HCT116 (cell line): ENCODE results near the gene APC2. TPM values are rescaled to one million over a fixed set of nuclear protein-coding genes. Genes with fewer than 3 reads are reported as not detected.

ENCODE experiments used
- ATAC-seq: fragments of 200-7000 bp; cut with Tn5 transposase; 2 replicates; pipeline ENCODE4 v1.9.1; 2020; ENCODE audit warnings: mild to moderate bottlenecking, moderate library complexity
- BruUV-seq: library from RNA; stranded (reverse); fragments of 400-500 nt; replicated peaks from 2 replicates; lab custom pipeline; 2021; lab: Mats Ljungman, UMichigan
- CTCF ChIA-PET: fragments of 300-600 bp; sonication (Branson Sonifier 250); formaldehyde crosslinking; loops from one replicate; lab custom pipeline; 2021; ENCODE audit warnings: antibody characterized with exemption; lab: Charles Lee
- POLR2A ChIA-PET: fragments of 300-600, 350-600 bp; sonication (Branson Sonifier 250); formaldehyde crosslinking; loops from one replicate; lab custom pipeline; 2021; ENCODE audit warnings: antibody characterized with exemption; lab: Charles Lee
- RAD21 ChIA-PET, 2 experiments: fragments of 300-600 bp; sonication (Branson Sonifier 250); formaldehyde crosslinking; loops; one replicate each; lab custom pipeline; 2023; ENCODE audit warnings: low total read pairs in 2 of 2; ENCODE audit not compliant: uncharacterized antibody in 2 of 2, unreplicated experiment in 2 of 2, low non-redundant PET in 1 of 2; lab: Charles Lee
- DNase-seq: peaks from one replicate; pipeline ENCODE4 v3.0.0-alpha.2; 2010; ENCODE audit warnings: low read depth, low spot score
- H2AFZ ChIP-seq: fragments of 200-600 bp; shearing (Covaris generic), sonication (generic); 2 replicates; pipeline ENCODE4 v1.6.1; 2017; ENCODE audit warnings: low read depth, mixed run types, mixed read lengths, antibody characterized with exemption, low read length; ENCODE audit not compliant: poor library complexity, severe bottlenecking
- H3K27ac ChIP-seq: 2 replicates; pipeline ENCODE4 v1.5.1; 2012; ENCODE audit warnings: low read depth, low read length
- H3K27me3 ChIP-seq: fragments of 200-600 bp; sonication (generic); 2 replicates; pipeline ENCODE4 v1.6.1; 2016; ENCODE audit warnings: mixed run types, low read length, mixed read lengths; ENCODE audit not compliant: insufficient read depth
- H3K36me3 ChIP-seq, 2 experiments: fragments of 200-500 bp in 1 of 2; fragments of 200-600 bp in 1 of 2; sonication (Bioruptor generic) in 1 of 2; sonication (generic) in 1 of 2; 2 replicates each; pipeline versions ENCODE4 v1.5.1 to v1.6.1; 2014 to 2016; ENCODE audit warnings: low read length in 2 of 2, inconsistent platforms in 1 of 2, mixed read lengths in 1 of 2, mixed run types in 1 of 2; ENCODE audit not compliant: insufficient read depth in 2 of 2, control insufficient read depth in 1 of 2
- H3K4me1 ChIP-seq, 2 experiments: fragments of 200-600 bp in 1 of 2; sonication (generic) in 1 of 2; 2 replicates each; pipeline versions ENCODE4 v1.5.1 to v1.6.1; 2012 to 2017; ENCODE audit warnings: low read length in 2 of 2, inconsistent platforms in 1 of 2, mild to moderate bottlenecking in 1 of 2, mixed read lengths in 1 of 2, mixed run types in 1 of 2, moderate library complexity in 1 of 2; ENCODE audit not compliant: insufficient read depth in 2 of 2, control insufficient read depth in 1 of 2
- H3K4me2 ChIP-seq: fragments of 200-600 bp; sonication (generic); 2 replicates; pipeline ENCODE4 v1.6.1; 2017; ENCODE audit warnings: mixed run types, low read length, mixed read lengths
- H3K4me3 ChIP-seq, 2 experiments: fragments of 200-600 bp in 1 of 2; sonication (generic) in 1 of 2; replicated peaks in 1 of 2; 2 replicates each; pipeline ENCODE4 v1.5.1; 2011 to 2016; ENCODE audit warnings: low read length in 2 of 2, control low read depth in 1 of 2, low read depth in 1 of 2, mild to moderate bottlenecking in 1 of 2, mixed read lengths in 1 of 2, mixed run types in 1 of 2
- H3K79me2 ChIP-seq: fragments of 200-600 bp; sonication (generic); 2 replicates; pipeline ENCODE4 v1.6.1; 2017; ENCODE audit warnings: mild to moderate bottlenecking, mixed run types, low read length, moderate library complexity, mixed read lengths; ENCODE audit not compliant: insufficient read depth
- H3K9ac ChIP-seq: fragments of 200-600 bp; sonication (generic); 2 replicates; pipeline ENCODE4 v1.6.1; 2016; ENCODE audit warnings: low read length, mixed read lengths
- H3K9me2 ChIP-seq: fragments of 200-600 bp; sonication (generic), shearing (Covaris generic); 2 replicates; pipeline ENCODE4 v1.6.1; 2017; ENCODE audit warnings: mixed run types, mild to moderate bottlenecking, moderate library complexity; ENCODE audit not compliant: insufficient read depth
- H3K9me3 ChIP-seq, 2 experiments: fragments of 200-500 bp in 1 of 2; fragments of 200-600 bp in 1 of 2; sonication (Bioruptor generic) in 1 of 2; sonication (generic) in 1 of 2; 2 replicates each; pipeline ENCODE4 v1.6.1; 2014 to 2017; ENCODE audit warnings: low read length in 2 of 2, mixed read lengths in 2 of 2, inconsistent platforms in 1 of 2, low read depth in 1 of 2, mild to moderate bottlenecking in 1 of 2, mixed run types in 1 of 2, moderate library complexity in 1 of 2; ENCODE audit not compliant: control insufficient read depth in 1 of 2, insufficient read depth in 1 of 2
- H4K20me1 ChIP-seq: fragments of 200-600 bp; sonication (generic), shearing (Covaris generic); 2 replicates; pipeline ENCODE4 v1.6.1; 2017; ENCODE audit warnings: mixed run types, mild to moderate bottlenecking, moderate library complexity; ENCODE audit not compliant: insufficient read depth
- CBX3 ChIP-seq: IDR thresholded peaks from 2 replicates; pipeline ENCODE4 v1.6.1; 2012; ENCODE audit warnings: low read depth
- EZH2phosphoT487 ChIP-seq: fragments of 200-600 bp; IDR thresholded peaks from 2 replicates; pipeline ENCODE4 v1.6.1; 2018; ENCODE audit warnings: antibody characterized with exemption, borderline replicate concordance
- JUND ChIP-seq: IDR thresholded peaks from 2 replicates; pipeline ENCODE4 v1.6.1; 2012
- POLR2AphosphoS5 ChIP-seq: IDR thresholded peaks from 2 replicates; pipeline ENCODE4 v1.6.1; 2011; ENCODE audit warnings: mild to moderate bottlenecking, low read depth, low read length, moderate library complexity
- SRF ChIP-seq: IDR thresholded peaks from 2 replicates; pipeline ENCODE4 v1.6.1; 2012; ENCODE audit warnings: low read depth
- TCF7L2 ChIP-seq: IDR thresholded peaks from 2 replicates; pipeline ENCODE4 v1.7.0; 2011; ENCODE audit warnings: borderline replicate concordance, inconsistent platforms; ENCODE audit not compliant: insufficient read depth, insufficient read length; ENCODE audit errors: extremely low read depth
- YY1 ChIP-seq: IDR thresholded peaks from 2 replicates; pipeline ENCODE4 v1.6.1; 2011; ENCODE audit warnings: low read length, low read depth, moderate library complexity, mild to moderate bottlenecking; ENCODE audit not compliant: insufficient replicate concordance; ENCODE audit errors: extremely low read depth
- ZFX ChIP-seq: fragments of 450-650 bp; IDR thresholded peaks from 2 replicates; pipeline ENCODE4 v1.6.1; 2017
- intact Hi-C: fragments of 100-400 bp; cut with micrococcal nuclease; formaldehyde crosslinking; loops from 2 replicates; pipeline ENCODE4 v1.10.0; 2022
- total RNA-seq: library from RNA; stranded (reverse); gene quantifications from one replicate; pipeline ENCODE4 v1.2.1, GENCODE V29; 2021; ENCODE audit not compliant: unreplicated experiment
- TF ChIP-seq, protein P1 (sequence below): IDR thresholded peaks from 2 replicates; pipeline ENCODE4 v1.6.1; 2011; ENCODE audit warnings: mild to moderate bottlenecking, low read length, moderate library complexity; ENCODE audit not compliant: insufficient replicate concordance; ENCODE audit errors: extremely low read depth
- TF ChIP-seq, protein P2 (sequence below), 3 experiments: fragments of 200-600 bp in 1 of 3; sonication (generic) in 1 of 3; IDR thresholded peaks in 2 of 3; conservative IDR thresholded peaks in 1 of 3; 2 replicates each; pipeline ENCODE4 v1.5.1; 2012 to 2017; ENCODE audit warnings: low read depth in 2 of 3, low read length in 2 of 3, antibody characterized with exemption in 1 of 3, borderline replicate concordance in 1 of 3, control low read depth in 1 of 3, mild to moderate bottlenecking in 1 of 3, mixed read lengths in 1 of 3, mixed run types in 1 of 3, moderate library complexity in 1 of 3; ENCODE audit not compliant: insufficient read depth in 1 of 3
- TF ChIP-seq, protein P3 (sequence below): IDR thresholded peaks from 2 replicates; pipeline ENCODE4 v1.6.1; 2012; ENCODE audit warnings: low read depth

The APC2 gene
- total RNA-seq, 1 experiment from 2014 or later = 1.6 TPM

DNA sequence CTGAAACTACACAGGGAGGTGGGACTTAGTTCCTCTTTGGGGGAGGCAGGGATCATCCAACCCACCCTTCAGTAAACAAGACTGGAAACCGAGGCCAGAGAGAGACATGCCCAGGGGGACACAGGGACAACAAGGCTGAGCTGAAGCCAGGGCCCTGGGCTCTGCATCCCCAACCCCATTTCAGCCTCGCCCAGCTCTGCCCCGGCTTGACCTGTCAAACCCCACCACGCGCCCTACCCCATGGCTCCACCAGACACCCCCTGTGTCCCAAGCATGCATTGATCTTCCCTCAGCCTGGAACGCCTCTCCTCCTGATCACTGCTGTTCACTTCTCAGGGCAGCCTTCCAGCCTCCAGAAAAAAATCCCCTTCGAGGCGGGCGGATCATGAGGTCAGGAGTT lies 2.0 kb upstream of the APC2 start:
- ChIA-PET RAD21 (no interaction called here), CTCF (no interaction called here), POLR2A (no interaction called here)
- H3K9me2 ChIP-seq = no peaks in the 10 kb centered on the region
- DNase-seq (no peak), ATAC-seq (no peak)
- no peaks in the 10 kb centered on the region for H3K79me2 ChIP-seq
- H3K4me2 ChIP-seq = no peak overlapping the region
- no peak overlapping the region for H2AFZ ChIP-seq
- no peaks in the 10 kb centered on the region; the same call in 1 of the 2 replicates for H3K27me3 ChIP-seq
- intact Hi-C loops = no loop called here
- no peak overlapping the region for H3K4me3 ChIP-seq
- BruUV-seq = no TSS peak
- H3K27ac ChIP-seq = no peak overlapping the region
- no peaks in the 10 kb centered on the region for H3K36me3 ChIP-seq
- H3K4me1 ChIP-seq = peaks cover 18 to 43% of the 10 kb centered on the region in 2 experiments
- no peak overlapping the region for H3K9ac ChIP-seq
- TF ChIP-seq POLR2AphosphoS5 (no peak), EZH2phosphoT487 (no peak), JUND (no peak), ZFX (no peak), SRF (no peak), YY1 (no peak), TCF7L2 (no peak), CBX3 (no peak)
- TF ChIP-seq, protein P1, sequence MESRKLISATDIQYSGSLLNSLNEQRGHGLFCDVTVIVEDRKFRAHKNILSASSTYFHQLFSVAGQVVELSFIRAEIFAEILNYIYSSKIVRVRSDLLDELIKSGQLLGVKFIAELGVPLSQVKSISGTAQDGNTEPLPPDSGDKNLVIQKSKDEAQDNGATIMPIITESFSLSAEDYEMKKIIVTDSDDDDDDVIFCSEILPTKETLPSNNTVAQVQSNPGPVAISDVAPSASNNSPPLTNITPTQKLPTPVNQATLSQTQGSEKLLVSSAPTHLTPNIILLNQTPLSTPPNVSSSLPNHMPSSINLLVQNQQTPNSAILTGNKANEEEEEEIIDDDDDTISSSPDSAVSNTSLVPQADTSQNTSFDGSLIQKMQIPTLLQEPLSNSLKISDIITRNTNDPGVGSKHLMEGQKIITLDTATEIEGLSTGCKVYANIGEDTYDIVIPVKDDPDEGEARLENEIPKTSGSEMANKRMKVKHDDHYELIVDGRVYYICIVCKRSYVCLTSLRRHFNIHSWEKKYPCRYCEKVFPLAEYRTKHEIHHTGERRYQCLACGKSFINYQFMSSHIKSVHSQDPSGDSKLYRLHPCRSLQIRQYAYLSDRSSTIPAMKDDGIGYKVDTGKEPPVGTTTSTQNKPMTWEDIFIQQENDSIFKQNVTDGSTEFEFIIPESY = no peak
- TF ChIP-seq, protein P2, sequence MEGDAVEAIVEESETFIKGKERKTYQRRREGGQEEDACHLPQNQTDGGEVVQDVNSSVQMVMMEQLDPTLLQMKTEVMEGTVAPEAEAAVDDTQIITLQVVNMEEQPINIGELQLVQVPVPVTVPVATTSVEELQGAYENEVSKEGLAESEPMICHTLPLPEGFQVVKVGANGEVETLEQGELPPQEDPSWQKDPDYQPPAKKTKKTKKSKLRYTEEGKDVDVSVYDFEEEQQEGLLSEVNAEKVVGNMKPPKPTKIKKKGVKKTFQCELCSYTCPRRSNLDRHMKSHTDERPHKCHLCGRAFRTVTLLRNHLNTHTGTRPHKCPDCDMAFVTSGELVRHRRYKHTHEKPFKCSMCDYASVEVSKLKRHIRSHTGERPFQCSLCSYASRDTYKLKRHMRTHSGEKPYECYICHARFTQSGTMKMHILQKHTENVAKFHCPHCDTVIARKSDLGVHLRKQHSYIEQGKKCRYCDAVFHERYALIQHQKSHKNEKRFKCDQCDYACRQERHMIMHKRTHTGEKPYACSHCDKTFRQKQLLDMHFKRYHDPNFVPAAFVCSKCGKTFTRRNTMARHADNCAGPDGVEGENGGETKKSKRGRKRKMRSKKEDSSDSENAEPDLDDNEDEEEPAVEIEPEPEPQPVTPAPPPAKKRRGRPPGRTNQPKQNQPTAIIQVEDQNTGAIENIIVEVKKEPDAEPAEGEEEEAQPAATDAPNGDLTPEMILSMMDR (IDR thresholded peaks at IDR 0.05 in 2 of 3, conservative IDR thresholded peaks at IDR 0.05 in 1 of 3; ENCODE audit: borderline replicate concordance in 1 of 3, insufficient read depth in 1 of 3, low read depth in 2 of 3, low read length in 2 of 3) = no peak
- TF ChIP-seq, protein P3, sequence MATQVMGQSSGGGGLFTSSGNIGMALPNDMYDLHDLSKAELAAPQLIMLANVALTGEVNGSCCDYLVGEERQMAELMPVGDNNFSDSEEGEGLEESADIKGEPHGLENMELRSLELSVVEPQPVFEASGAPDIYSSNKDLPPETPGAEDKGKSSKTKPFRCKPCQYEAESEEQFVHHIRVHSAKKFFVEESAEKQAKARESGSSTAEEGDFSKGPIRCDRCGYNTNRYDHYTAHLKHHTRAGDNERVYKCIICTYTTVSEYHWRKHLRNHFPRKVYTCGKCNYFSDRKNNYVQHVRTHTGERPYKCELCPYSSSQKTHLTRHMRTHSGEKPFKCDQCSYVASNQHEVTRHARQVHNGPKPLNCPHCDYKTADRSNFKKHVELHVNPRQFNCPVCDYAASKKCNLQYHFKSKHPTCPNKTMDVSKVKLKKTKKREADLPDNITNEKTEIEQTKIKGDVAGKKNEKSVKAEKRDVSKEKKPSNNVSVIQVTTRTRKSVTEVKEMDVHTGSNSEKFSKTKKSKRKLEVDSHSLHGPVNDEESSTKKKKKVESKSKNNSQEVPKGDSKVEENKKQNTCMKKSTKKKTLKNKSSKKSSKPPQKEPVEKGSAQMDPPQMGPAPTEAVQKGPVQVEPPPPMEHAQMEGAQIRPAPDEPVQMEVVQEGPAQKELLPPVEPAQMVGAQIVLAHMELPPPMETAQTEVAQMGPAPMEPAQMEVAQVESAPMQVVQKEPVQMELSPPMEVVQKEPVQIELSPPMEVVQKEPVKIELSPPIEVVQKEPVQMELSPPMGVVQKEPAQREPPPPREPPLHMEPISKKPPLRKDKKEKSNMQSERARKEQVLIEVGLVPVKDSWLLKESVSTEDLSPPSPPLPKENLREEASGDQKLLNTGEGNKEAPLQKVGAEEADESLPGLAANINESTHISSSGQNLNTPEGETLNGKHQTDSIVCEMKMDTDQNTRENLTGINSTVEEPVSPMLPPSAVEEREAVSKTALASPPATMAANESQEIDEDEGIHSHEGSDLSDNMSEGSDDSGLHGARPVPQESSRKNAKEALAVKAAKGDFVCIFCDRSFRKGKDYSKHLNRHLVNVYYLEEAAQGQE = no peak
- H3K9me3 ChIP-seq = no peaks in the 10 kb centered on the region
- H4K20me1 ChIP-seq = no peaks in the 10 kb centered on the region
